Inflammatory macrophage (primary cell): ENCODE measurements around the gene SLC37A3.
A peak's percentile ranks its signal among the peaks of the same experiment; 100 is the strongest.
"Not testable (repeated sequence)": the region's sequence is repeated elsewhere in the genome, so short reads cannot be mapped to it uniquely, and the experiment has no call there.

Experiments
- DNase-seq, 2 donors: peaks; one replicate each; pipeline ENCODE4 v3.0.0-alpha.2; 2020 to 2022
- total RNA-seq, 18 experiments: gene quantifications; one replicate each; lab custom pipeline; 2026; ENCODE audit warnings: mixed read lengths in 6 of 18, inconsistent platforms in 2 of 18; lab: John Stamatoyannopoulos, UW

The SLC37A3 gene
- 2.2 to 14.9 (median 5.3) reads per million in 18 experiments for total RNA-seq

- peak; percentile 62 to 65 for DNase-seq
Observed at GRCh38 chr7:140397784-140398750, at the start of gene SLC37A3. TSS of gene SLC37A3 (minus strand) at chr7:140398530. CDS start at chr7:140382526, 16,004 bp downstream.

- peak in 1 of 2 donors; percentile 22 for DNase-seq
Observed at GRCh38 chr7:140447841-140448240, 49.5 kb upstream of the SLC37A3 start.

- no peak for DNase-seq
Observed at GRCh38 chr7:140446467-140446866, 48.1 kb upstream of the SLC37A3 start.

- DNase-seq = no peak
Observed at GRCh38 chr7:140441519-140441918, 43.2 kb upstream of the SLC37A3 start.

- DNase-seq = no peak
Observed at GRCh38 chr7:140440593-140440992, 42.3 kb upstream of the SLC37A3 start.

- DNase-seq = no peak
Observed at GRCh38 chr7:140439359-140439758, 41.0 kb upstream of the SLC37A3 start.

GRCh38 chr7:140435252-140435895 lies 37.0 kb upstream of the SLC37A3 start:
- DNase-seq = no peak

GRCh38 chr7:140433396-140433795 lies 35.1 kb upstream of the SLC37A3 start:
- DNase-seq = no peak

- no peak for DNase-seq
Observed at GRCh38 chr7:140426130-140426529, 27.8 kb upstream of the SLC37A3 start.

GRCh38 chr7:140425718-140426117 lies 27.4 kb upstream of the SLC37A3 start:
- no peak for DNase-seq

GRCh38 chr7:140423501-140423900 lies 25.2 kb upstream of the SLC37A3 start:
- no peak for DNase-seq

- no peak for DNase-seq
Observed at GRCh38 chr7:140421521-140421920, 23.2 kb upstream of the SLC37A3 start.

GRCh38 chr7:140418653-140419052 lies 20.3 kb upstream of the SLC37A3 start:
- DNase-seq = no peak

- DNase-seq = not testable (repeated sequence)
Observed at GRCh38 chr7:140418156-140418472, 19.8 kb upstream of the SLC37A3 start.

GRCh38 chr7:140417456-140418155 lies 19.3 kb upstream of the SLC37A3 start:
- no peak for DNase-seq

- no peak for DNase-seq
Observed at GRCh38 chr7:140416560-140416959, 18.2 kb upstream of the SLC37A3 start.

- DNase-seq = not testable (repeated sequence)
Observed at GRCh38 chr7:140415816-140416215, 17.5 kb upstream of the SLC37A3 start.

- no peak for DNase-seq
Observed at GRCh38 chr7:140415361-140415760, 17.0 kb upstream of the SLC37A3 start.

- no peak for DNase-seq
Observed at GRCh38 chr7:140404565-140405065, 6.3 kb upstream of the SLC37A3 start.

- no peak for DNase-seq
Observed at GRCh38 chr7:140403878-140404564, 5.7 kb upstream of the SLC37A3 start, which contains the start of gene RAB19. TSS of gene RAB19 (plus strand) at chr7:140404058. CDS start at chr7:140407647, 3,589 bp downstream.

- peak in 1 of 2 donors; percentile 74 for DNase-seq
Observed at GRCh38 chr7:140402178-140402835, 4.0 kb upstream of the SLC37A3 start.

GRCh38 chr7:140400381-140400780 lies 2.1 kb upstream of the SLC37A3 start:
- no peak for DNase-seq
